GM19324 (cell line): Measurements from ENCODE around the gene VWA2.

Experiments
- ATAC-seq: cut with Tn5 transposase; IDR thresholded peaks from one replicate; pipeline ENCODE4 v1.9.1; 2021; ENCODE audit warnings: mild to moderate bottlenecking, moderate library complexity; ENCODE audit not compliant: unreplicated experiment, low FRiP score

VWA2 gene

DNA sequence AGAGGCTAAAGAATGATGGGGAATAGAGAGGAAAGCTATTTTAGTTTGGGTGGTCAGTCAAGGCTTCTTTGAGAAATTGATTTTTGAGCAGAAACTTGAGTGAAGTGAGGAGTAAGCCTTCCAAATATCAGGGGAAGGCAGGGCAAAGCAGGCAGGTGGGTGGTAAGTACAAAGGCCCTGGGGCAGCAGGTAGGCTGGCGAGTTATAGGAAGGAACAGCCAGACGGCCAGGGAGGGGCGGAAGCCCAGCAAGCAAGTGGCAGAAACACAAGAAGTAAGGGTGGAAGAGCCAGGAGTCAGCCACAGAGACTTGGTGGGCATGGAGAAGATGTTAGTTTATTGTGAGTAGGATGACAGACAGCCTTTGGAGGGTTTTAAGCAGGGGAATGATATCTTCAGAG lies 34.9 kb downstream of the VWA2 start:
- no peak for ATAC-seq

GRCh38 chr10:114274616-114275453 lies 35.8 kb downstream of the VWA2 start:
- ATAC-seq: no peak

GRCh38 chr10:114276066-114276465 lies 37.0 kb downstream of the VWA2 start:
- ATAC-seq: no peak

DNA sequence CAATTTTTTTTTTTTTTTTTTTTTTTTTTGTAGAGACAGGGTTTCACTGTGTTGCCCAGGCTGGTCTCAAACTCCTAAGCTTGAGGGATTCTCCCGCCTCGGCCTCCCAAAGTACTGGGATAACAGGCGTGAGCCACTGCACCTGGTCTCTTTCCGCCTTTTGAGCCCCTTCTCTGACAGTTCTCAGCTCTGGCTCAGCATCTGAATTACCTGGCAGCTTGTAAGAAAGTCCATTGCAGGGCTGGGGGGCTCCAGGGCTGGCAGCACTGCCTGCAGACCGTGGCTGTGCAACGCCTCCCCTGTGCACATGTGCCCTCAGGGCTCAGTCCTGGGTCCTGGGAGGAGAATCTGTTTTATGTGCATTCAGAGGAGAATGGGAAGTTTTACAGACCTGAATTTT lies 37.6 kb downstream of the VWA2 start:
- ATAC-seq: no peak

- ATAC-seq: no peak
Measured at GRCh38 chr10:114278140-114278883, 39.3 kb downstream of the VWA2 start.

GRCh38 chr10:114278884-114279191 lies 39.8 kb downstream of the VWA2 start:
- ATAC-seq: no peak

GRCh38 chr10:114279289-114279688 lies 40.2 kb downstream of the VWA2 start:
- no peak for ATAC-seq

DNA sequence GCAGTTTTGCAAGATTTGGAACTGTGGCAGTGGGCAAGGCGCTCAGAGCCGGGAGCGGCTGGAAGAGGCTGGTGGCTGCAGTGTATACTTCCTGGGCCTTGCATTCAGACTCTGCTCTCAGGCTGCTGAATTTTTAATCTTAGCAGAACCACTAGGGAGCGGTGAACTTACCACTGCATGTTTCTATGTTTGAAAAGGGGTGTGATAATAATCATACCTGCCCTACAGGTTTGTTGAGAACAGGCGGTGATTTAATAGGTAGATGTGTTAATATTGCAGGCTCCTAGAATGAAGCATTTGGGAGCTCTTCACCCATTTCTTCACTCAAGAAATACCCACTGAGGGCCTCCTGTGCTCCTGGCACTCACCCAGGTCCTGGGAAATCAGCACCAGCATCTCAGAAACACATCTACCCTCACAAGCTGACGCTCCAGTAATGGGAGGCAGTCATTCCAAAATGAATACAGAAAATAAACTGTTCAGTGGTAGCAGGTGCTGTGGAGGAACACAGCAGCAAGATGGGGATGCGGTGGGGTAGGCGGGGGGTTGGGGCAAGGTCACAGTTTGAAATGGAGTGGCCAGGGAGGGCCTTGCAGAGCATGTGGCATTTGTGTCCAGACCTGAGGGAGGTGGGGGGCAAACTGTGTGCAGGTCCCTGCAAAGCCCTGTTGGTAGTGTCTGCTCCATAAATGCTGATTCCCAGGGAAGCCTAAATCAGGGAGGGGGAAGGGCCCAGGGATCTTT lies 41.0 kb downstream of the VWA2 start:
- ATAC-seq: no peak

DNA sequence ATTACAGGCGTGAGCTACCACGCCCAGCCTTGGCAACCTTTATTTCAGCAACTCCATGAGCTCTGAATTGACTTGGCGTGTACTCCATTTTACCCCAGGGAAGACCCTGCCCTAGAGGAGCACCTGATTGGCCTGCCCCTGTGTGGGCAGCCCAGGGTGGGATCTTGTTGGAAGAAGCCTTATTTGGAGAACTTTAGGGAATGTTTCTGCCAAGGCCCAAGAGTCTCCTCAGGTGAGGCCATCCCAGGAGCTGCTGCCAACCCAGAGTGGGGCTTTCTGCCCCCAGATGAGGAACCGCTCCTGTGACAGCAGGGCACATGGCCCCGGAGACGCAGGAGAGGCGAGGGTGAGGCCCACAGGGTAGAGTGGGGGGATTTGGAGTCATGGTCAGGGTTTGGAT lies 42.0 kb downstream of the VWA2 start:
- ATAC-seq: no peak

DNA sequence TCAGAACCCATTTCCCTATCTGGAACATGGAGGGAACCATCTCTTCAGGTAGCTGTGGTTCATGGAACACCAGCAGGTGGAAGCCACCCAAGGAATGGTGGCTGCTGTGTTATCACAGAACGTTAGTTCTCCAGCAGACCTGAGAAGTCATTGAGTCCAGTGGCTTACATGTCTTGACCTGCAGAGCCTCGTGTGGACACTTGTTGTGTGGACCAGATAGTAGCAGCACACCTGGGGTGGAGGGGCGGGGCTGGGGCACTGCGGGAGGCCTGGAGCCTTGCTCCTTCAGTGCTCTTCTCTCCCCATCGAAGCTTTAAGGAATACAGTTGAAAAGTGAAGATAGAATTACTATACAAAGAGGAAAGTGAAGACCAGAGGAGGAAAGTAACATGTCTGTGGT lies 42.4 kb downstream of the VWA2 start:
- ATAC-seq: no peak

- ATAC-seq: no peak
Measured at GRCh38 chr10:114282526-114282925, 43.5 kb downstream of the VWA2 start.

DNA sequence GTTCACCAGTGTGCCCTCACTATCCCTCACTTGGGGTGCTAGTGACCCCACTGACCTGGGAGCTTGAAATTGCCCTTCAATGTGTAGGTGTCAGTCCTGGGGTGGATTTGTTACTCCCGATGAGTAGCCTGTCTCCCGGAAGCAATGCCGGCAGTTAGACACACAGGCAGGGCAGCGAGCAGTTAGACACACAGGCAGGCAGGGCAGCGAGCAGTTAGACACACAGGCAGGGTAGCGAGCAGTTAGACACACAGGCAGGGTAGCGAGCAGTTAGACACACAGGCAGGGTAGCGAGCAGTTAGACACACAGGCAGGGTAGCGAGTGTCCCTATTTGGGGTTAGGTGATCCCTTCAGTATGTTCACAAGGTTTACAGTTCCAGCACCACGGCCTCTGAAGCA lies 44.0 kb downstream of the VWA2 start:
- no peak for ATAC-seq

DNA sequence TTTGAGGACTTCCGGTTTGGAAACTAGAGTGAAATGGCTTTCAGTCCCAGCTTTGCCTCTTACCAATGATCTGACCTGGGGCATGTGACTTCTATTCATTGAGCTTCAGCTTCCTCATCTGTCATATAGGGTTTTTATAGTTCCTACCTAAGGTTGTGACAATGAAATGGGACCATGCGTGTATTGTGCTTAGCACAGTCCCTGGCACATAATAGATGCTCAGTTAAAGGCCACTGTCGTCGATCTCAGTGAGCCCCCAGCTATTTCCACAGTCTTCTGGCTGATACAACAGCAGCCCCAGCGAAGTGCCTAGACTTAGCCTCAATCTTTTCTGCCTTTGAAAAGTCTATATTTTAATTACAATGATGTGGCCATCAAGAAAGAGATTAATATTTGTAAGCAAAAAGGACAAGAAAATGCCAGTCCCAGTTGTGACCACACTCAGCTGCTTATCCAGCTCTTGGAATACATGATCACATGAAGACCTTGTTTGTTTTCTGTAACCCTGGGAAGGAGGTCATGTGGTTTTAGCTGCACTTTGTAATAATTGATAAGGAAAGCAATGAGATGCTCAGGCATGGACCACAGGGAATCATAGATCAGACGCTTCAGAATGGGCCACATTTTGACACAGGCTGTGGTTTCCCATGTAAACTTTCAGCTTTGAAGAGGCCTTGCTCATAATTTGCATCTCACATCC lies 44.6 kb downstream of the VWA2 start:
- ATAC-seq: no peak

DNA sequence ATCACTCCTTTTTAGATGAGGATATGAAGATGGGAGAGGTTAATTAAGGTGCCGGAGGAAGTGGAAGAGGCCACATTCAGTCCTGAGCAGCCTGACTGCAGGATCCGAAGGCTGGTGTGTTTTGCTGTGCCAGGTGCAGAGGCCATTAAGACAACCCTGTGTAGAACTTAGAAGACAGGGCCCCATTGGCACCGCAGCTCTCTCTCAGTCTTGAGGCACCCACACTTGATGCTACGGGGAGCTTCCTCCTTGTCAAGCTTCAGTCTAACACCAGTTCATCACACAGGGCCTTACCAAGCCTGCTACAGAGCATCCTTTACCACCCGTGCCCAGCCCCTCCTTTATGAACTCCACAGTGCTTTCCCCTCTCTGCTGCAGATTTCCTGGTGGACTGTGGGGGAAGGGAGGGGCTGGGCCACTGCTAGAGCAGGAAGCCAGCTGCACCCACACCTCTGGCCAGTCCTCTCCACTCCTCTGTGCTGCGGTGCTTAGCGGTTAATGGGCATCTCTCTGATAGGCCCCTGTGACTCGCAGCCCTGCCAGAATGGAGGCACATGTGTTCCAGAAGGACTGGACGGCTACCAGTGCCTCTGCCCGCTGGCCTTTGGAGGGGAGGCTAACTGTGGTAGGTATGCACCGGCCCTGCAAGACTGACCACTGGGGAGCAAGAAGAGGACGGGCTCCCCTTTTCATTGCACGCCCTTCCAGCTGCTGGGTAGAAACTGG lies 45.5 kb downstream of the VWA2 start:
- ATAC-seq: no peak

DNA sequence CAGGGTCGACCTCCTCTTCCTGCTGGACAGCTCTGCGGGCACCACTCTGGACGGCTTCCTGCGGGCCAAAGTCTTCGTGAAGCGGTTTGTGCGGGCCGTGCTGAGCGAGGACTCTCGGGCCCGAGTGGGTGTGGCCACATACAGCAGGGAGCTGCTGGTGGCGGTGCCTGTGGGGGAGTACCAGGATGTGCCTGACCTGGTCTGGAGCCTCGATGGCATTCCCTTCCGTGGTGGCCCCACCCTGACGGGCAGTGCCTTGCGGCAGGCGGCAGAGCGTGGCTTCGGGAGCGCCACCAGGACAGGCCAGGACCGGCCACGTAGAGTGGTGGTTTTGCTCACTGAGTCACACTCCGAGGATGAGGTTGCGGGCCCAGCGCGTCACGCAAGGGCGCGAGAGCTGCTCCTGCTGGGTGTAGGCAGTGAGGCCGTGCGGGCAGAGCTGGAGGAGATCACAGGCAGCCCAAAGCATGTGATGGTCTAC lies 46.9 kb downstream of the VWA2 start:
- no peak for ATAC-seq

DNA sequence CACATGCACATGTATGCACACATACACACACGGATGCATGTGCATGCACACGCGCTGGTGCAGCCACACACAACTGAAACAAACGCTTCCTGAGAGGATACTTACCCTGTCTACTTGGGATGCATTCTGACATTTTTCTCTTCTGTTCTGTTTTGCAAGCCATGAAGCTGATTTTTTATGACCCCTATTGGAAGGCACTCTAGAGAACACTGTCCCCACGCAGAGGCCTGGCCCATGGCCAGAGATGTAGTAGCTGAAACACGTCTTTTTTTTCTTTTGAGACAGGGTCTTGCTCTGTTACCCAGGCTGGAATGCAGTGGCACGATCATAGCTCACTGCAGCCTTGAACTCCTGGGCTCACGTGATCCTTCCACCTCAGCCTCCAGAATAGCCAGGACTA lies 47.9 kb downstream of the VWA2 start:
- ATAC-seq: no peak

DNA sequence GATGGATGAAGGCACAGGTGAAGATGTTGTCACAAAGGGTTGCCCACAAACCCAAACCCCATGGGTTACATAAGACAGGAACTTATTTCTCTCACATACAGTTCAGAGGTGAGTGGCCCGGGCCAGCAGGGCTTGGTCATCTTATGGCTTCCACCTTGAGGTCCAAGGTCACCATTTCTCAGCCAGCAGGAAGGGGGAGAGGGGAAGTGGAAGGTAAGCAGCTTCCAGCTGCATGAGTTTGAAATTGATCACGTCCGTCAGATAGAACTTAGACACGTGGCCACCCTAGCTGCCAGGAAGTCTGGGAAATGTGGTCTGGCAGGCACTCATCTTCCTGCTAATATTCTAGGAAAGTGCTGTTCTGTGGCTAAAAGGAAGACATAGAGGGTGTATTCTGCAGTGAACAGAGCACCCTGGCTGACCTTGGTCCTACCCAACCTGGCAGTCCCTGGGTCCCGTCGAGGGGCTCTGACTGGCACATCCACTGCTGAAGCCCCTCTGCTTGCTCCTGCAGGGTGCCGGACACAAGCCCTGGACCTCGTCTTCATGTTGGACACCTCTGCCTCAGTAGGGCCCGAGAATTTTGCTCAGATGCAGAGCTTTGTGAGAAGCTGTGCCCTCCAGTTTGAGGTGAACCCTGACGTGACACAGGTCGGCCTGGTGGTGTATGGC lies 49.5 kb downstream of the VWA2 start:
- no peak for ATAC-seq

DNA sequence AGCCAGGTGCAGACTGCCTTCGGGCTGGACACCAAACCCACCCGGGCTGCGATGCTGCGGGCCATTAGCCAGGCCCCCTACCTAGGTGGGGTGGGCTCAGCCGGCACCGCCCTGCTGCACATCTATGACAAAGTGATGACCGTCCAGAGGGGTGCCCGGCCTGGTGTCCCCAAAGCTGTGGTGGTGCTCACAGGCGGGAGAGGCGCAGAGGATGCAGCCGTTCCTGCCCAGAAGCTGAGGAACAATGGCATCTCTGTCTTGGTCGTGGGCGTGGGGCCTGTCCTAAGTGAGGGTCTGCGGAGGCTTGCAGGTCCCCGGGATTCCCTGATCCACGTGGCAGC lies 50.0 kb downstream of the VWA2 start:
- no peak for ATAC-seq

DNA sequence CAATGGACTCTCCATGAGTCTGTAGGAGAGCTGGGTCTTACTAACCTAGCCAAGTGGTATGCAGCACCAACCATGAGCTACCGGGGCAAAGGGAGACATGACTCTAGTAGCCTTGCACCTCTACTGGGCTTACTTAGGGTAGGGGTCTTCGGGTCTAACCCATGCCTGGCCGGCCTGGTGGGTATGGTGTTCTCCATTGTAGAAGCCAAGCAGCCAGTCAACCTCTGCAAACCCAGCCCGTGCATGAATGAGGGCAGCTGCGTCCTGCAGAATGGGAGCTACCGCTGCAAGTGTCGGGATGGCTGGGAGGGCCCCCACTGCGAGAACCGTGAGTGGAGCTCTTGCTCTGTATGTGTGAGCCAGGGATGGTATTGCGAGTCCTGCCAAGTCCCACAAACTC lies 51.0 kb downstream of the VWA2 start:
- ATAC-seq: no peak

GRCh38 chr10:114291076-114291475 lies 52.0 kb downstream of the VWA2 start:
- no peak for ATAC-seq
